ENCODE measurements around the gene HIVEP3.

GRCh38 chr1:41866285-41866684, 52.4 kb downstream of the HIVEP3 start:
- TF ChIP-seq CTCF (IDR thresholded peaks at IDR 0.05; ENCODE audit: low read length) (no peak), EZH2 (IDR thresholded peaks at IDR 0.05; ENCODE audit: borderline replicate concordance, low read length) (no peak)

Measured in OCI-LY1 (cell line).